ENCODE results near the gene GMPPB. TPM values are rescaled to one million over a fixed set of nuclear protein-coding genes. Genes with fewer than 3 reads are reported as not detected.

Gene GMPPB
- polyA plus RNA-seq, 1 donor = 14.1 TPM

GRCh38 chr3:49671291-49672288 is 52.2 kb downstream of the GMPPB start:
- peak; percentile 70 for DNase-seq

GRCh38 chr3:49670940-49671290 is 52.8 kb downstream of the GMPPB start:
- DNase-seq = no peak

Other genes starting within 250 kb of the GMPPB start
- 1.7 TPM for gene BSN, start 169.5 kb downstream of the GMPPB start, polyA plus RNA-seq (ENCODE audit: insufficient read length)
- gene APEH, start 49.6 kb downstream of the GMPPB start, polyA plus RNA-seq (ENCODE audit: insufficient read length) = 140 TPM
- gene MST1, start 34.5 kb downstream of the GMPPB start, polyA plus RNA-seq (ENCODE audit: insufficient read length) = 133 TPM
- 35.0 TPM for gene RNF123, start 34.4 kb downstream of the GMPPB start, polyA plus RNA-seq (ENCODE audit: insufficient read length)
- 2.6 TPM for gene AMIGO3, start 4.3 kb downstream of the GMPPB start, polyA plus RNA-seq (ENCODE audit: insufficient read length)
- gene IP6K1, start 62.6 kb upstream of the GMPPB start, polyA plus RNA-seq (ENCODE audit: insufficient read length) = 50.9 TPM
- 0.28 TPM for gene CDHR4, start 75.9 kb upstream of the GMPPB start, polyA plus RNA-seq (ENCODE audit: insufficient read length)
- gene INKA1, start 79.3 kb upstream of the GMPPB start, polyA plus RNA-seq (ENCODE audit: insufficient read length) = 8.6 TPM
- 40.7 TPM for gene UBA7, start 90.0 kb upstream of the GMPPB start, polyA plus RNA-seq (ENCODE audit: insufficient read length)
- gene TRAIP, start 132.6 kb upstream of the GMPPB start, polyA plus RNA-seq (ENCODE audit: insufficient read length) = 16.3 TPM
- not detected for gene CAMKV, start 146.0 kb upstream of the GMPPB start, polyA plus RNA-seq (ENCODE audit: insufficient read length)
- 2.8 TPM for gene MST1R, start 179.9 kb upstream of the GMPPB start, polyA plus RNA-seq (ENCODE audit: insufficient read length)
- gene MON1A, start 205.9 kb upstream of the GMPPB start, polyA plus RNA-seq (ENCODE audit: insufficient read length) = 6.6 TPM
- gene RBM6, start 216.2 kb upstream of the GMPPB start, polyA plus RNA-seq (ENCODE audit: insufficient read length) = 194 TPM